ENCODE data around the gene BRICD5. TPM values are rescaled to one million over a fixed set of nuclear protein-coding genes. Genes with fewer than 3 reads are reported as not detected.
A peak's percentile ranks its signal among the peaks of the same experiment; 100 is the strongest.

Gene BRICD5
- total RNA-seq, 1 experiment from 2014 or later = 3.9 TPM

- Histone ChIP-seq H3K36me3 (replicated peaks; ENCODE audit: control insufficient read depth, insufficient read depth, low read length) (peaks cover 11% of the 10 kb centered on the region), H3K4me3 (ENCODE audit: insufficient read depth, low read depth, low read length) (peak within 1 kb of the TSS; percentile 90), H3K27me3 (ENCODE audit: control insufficient read depth, insufficient read depth, low read length) (no peaks in the 10 kb centered on the region)
- DNase-seq = no peak
Measured at GRCh38 chr16:2214719-2214968, 4.0 kb upstream of the BRICD5 start, which contains the start of gene PGP. PGP (minus strand) TSS chr16:2214840; CDS start chr16:2214777, 63 bp downstream.

DNA sequence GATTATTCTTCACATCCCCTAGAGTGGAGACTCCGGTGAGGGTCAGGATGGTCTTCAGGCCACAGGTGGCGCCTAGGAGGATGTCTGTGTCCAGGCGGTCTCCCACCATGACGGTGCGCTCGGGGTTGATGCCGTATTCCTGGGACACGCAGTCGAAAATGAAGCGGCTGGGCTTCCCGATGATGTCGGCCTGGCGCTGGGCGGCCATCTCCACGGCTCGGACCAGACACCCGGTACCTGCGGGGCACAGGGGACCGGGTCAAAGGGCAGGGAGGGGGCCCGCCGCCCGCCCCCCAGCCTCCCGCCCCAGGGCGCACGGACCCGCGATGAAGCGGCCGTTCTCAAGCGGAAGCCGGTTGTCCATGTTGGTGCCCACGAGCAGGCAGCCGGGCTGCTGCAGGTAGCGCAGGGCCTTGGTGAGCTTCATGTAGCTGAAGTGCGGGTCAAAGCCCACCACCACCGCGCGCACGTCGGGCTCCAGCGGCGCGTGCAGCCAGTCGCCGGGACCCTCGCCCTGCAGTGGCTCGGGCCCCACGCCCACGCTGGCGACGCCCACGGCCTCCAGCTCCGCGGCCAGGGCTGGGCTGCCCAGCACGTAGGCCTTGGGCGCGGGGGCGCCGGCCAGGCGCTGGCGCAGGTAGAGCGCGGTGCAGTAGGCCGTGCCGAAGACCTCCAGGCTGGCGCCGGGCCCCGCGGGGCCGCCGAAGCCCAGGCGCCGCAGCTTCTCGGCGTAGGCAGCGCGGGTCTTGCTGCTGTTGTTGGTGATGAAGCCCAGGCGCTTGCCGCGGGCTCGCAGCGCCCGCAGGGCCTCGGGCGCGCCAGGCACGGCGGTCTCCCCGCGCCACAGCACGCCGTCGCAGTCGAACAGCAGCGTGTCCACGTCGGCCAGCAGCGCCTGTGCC lies 3.4 kb upstream of the BRICD5 start:
- no peaks in the 10 kb centered on the region for H3K27me3 ChIP-seq (ENCODE audit: control insufficient read depth, insufficient read depth, low read length)
- DNase-seq = peak; percentile 80
- peak overlapping the region; percentile 90 for H3K4me3 ChIP-seq (ENCODE audit: insufficient read depth, low read depth, low read length)
- H3K36me3 ChIP-seq (replicated peaks; ENCODE audit: control insufficient read depth, insufficient read depth, low read length) = peaks cover 12% of the 10 kb centered on the region

DNA sequence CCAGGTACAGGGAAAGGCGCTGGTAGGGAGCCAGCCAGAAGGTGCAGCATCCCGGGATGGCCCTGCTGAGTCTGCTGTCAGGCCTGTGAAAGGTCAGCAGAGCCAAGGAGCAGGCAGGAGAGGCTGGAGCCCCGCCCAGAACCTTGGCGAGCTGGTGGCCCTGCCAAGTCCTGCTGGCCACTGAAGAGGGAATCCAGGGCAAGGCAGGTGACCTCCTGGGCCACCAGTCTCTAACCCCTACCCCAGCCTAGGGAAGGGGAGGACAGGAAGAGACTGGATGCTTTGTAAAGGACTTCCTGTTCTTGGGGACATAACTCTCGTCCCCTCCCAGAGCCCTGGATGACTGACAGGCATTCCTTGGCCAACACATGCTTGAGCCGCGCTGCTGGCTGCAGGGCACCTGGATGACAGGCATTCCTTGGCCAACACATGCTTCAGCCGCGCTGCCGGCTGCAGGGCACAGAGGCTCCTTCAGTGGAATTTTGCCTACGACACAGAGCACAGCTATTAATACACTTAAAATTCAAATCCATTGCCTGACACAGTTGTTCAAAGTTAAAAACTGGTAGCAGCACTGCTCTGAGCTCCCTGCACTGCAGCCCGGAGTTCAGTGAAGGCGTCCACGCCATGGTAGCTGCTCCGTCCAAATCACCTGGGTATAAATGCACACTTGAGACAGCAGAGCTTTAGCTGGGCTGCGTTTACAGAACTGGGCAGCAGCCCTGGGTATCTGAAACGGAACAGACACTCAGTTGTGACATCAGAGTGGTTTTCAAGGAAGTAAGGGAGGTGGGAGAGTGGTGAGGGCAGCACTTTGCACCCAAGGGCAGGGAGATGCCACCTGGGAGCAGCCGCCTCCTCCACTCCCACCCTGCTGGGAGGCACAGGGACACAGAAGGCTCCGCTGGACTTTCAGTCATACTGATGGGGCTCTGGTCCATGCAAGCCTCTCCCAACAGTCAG lies 2.0 kb upstream of the BRICD5 start:
- no peak overlapping the region for H3K4me3 ChIP-seq (ENCODE audit: insufficient read depth, low read depth, low read length)

DNA sequence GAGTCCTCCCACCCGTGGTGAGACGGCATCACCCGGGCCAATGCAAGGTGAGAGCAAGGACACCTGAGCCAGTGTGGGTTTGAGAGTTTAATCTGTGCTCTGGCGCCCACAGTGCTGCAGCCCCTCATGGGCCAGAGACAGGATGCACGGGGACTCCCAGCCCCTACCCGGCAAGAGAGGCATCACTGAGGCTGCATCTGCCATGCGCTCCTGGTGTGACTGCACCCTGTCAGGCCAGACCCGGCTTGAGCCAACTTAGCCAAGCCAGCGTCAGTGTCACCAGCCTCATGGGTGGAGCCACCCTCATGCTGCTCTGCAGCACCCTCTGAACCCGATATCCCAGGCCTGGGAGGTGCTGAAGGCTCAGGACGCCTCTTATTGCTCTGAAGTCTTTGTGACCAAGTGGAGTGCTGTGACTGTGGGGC lies 1.3 kb upstream of the BRICD5 start:
- Histone ChIP-seq H3K36me3 (replicated peaks; ENCODE audit: control insufficient read depth, insufficient read depth, low read length) (peaks cover 22% of the 10 kb centered on the region), H3K4me3 (ENCODE audit: insufficient read depth, low read depth, low read length) (no peak overlapping the region), H3K27me3 (ENCODE audit: control insufficient read depth, insufficient read depth, low read length) (no peaks in the 10 kb centered on the region)
- DNase-seq = no peak

More for the DNA sequence above, 2.0 kb upstream of the BRICD5 start:
- DNase-seq = no peak
- no peaks in the 10 kb centered on the region for H3K27me3 ChIP-seq (ENCODE audit: control insufficient read depth, insufficient read depth, low read length)
- H3K36me3 ChIP-seq (replicated peaks; ENCODE audit: control insufficient read depth, insufficient read depth, low read length) = peaks cover 17% of the 10 kb centered on the region

DNA sequence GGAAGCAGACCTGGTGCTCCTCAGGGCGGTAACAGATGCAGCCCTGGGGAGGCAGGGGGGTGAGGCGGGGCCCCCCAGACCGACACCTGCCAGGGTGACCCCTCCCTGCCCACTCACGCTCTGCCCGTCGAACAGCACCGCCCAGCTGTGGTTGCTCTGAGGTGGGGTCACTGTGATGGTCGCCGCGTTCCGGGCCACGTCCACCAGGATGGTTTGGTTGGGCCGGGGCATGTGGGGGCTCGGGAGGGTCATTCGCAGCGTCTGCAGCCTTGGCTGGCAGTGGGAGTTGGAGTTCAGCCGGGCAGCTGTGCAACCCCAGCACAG lies 692 bp downstream of the BRICD5 start:
- Histone ChIP-seq H3K27me3 (ENCODE audit: control insufficient read depth, insufficient read depth, low read length) (no peaks in the 10 kb centered on the region), H3K4me3 (ENCODE audit: insufficient read depth, low read depth, low read length) (no peak overlapping the region), H3K36me3 (replicated peaks; ENCODE audit: control insufficient read depth, insufficient read depth, low read length) (peaks cover 24% of the 10 kb centered on the region)
- DNase-seq = no peak

DNA sequence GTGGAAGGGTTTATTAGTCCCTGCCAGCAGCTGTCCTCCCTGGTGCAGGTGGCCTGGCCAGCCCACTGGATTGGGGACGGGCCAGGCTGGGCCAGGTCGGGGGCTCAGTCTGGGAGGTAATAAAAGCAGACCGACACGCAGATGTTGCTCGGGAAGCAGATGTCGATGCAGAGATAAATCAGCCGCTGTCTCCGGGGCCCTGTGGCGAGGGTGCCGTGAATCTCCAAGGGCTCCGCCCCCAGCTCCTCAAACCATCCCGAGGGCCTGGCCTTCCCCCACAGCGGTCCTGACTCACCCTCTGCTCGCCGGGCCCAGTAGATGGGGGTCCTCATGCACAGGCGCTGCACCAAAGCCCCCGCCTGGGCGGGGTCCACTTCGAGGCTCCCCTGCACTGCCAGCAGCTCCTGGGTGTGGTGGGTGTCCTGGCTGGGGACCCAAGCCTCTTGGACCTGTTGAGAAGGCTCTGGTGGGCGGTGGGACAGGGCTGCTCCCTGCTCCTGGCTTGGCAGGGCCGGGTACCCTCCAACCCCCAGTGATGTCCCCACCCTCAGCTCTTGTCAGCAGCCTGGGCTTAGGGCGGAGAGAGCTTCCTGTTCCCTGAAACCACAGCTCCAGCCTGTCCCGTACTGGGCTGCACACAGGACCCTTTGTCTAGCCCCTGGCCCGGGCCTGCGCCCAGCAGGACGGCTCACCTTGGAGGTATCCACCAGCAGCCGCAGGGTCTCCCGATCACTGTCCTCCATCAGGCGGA lies 1.2 kb downstream of the BRICD5 start:
- Histone ChIP-seq H3K4me3 (ENCODE audit: insufficient read depth, low read depth, low read length) (no peak overlapping the region), H3K36me3 (replicated peaks; ENCODE audit: control insufficient read depth, insufficient read depth, low read length) (peaks cover 24% of the 10 kb centered on the region), H3K27me3 (ENCODE audit: control insufficient read depth, insufficient read depth, low read length) (no peaks in the 10 kb centered on the region)
- no peak for DNase-seq

DNA sequence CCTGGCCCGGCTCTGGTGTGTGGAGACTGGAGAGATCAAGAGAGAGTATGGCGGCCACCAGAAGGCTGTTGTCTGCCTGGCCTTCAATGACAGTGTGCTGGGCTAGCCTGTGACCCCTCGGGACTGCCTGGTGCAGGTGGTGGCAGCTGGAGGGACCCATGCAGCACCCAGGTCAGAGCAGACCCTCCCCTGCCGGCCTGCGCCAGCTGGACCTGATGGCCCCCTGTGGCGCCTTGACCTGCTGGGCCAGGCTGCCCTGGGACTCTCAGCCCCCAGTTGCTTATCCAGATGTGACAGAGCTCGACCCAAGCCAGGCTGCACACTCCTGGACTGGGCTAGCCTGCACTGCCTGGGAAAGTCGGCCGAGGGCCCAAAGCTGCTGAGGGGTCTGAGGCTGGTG lies 1.9 kb downstream of the BRICD5 start:
- Histone ChIP-seq H3K4me3 (ENCODE audit: insufficient read depth, low read depth, low read length) (no peak overlapping the region), H3K36me3 (replicated peaks; ENCODE audit: control insufficient read depth, insufficient read depth, low read length) (peaks cover 24% of the 10 kb centered on the region), H3K27me3 (ENCODE audit: control insufficient read depth, insufficient read depth, low read length) (no peaks in the 10 kb centered on the region)
- no peak for DNase-seq

DNA sequence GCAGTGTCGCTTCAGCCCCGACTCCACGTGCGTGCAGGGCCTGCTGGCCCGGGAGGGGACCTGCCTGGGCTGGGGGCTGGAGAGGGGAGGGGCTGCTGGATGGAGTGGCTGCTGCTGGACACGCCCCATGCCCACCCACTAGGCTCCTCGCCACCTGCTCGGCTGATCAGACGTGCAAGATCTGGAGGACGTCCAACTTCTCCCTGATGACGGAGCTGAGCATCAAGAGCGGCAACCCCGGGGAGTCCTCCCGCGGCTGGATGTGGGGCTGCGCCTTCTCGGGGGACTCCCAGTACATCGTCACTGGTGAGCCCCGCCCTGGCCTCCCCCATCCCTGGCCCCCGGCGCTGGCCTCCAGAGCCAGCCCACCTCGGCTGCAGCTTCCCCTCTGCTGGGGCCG lies 2.4 kb downstream of the BRICD5 start:
- Histone ChIP-seq H3K27me3 (ENCODE audit: control insufficient read depth, insufficient read depth, low read length) (no peaks in the 10 kb centered on the region), H3K4me3 (ENCODE audit: insufficient read depth, low read depth, low read length) (no peak overlapping the region), H3K36me3 (replicated peaks; ENCODE audit: control insufficient read depth, insufficient read depth, low read length) (peaks cover 22% of the 10 kb centered on the region)
- DNase-seq = no peak

DNA sequence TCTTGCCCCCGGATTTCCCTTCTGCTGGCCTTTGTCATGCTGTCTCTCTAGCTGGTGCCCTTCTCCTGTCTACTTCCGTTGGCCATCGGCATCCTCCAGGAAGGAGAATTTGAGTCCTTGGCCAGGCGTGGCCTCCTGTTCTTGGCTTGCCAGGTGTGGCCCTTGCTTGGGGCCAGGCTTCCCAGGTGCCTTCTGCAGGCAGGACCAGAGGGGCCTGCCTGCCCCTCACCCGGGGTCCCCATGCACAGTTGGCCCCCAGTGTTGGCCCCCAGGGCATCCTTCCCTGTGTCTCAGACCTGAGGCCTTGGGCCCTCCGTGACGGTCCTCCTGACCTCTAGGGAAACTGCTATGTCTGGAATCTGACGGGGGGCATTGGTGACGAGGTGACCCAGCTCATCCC lies 2.8 kb downstream of the BRICD5 start:
- no peak overlapping the region for H3K4me3 ChIP-seq (ENCODE audit: insufficient read depth, low read depth, low read length)
- peaks cover 21% of the 10 kb centered on the region for H3K36me3 ChIP-seq (replicated peaks; ENCODE audit: control insufficient read depth, insufficient read depth, low read length)
- no peak for DNase-seq
- H3K27me3 ChIP-seq (ENCODE audit: control insufficient read depth, insufficient read depth, low read length) = no peaks in the 10 kb centered on the region

DNA sequence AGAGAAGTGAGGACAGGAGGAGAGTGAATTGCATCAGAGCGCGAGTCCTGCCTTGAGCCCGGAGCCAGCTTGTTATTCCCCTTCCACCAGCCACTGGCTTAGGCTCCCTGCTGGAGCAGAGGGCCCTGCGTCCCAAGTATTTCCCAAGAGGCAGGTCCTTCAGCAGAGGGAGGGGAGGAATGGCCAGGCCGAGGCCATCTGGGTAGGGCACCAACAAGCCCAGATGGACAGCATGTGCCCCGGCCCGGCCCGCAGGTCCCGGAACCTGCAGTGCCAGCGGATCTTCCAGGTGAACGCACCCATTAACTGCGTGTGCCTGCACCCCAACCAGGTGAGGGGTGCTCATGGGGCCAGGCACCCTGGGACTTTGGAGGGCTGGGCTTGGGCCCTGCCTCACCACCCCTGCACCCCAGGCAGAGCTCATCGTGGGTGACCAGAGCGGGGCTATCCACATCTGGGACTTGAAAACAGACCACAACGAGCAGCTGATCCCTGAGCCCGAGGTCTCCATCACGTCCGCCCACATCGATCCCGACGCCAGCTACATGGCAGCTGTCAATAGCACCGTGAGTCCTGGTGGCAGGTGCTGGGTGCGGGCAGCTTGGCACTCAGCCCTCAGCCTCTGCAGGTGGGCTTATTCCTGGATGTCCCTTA lies 3.8 kb downstream of the BRICD5 start:
- Histone ChIP-seq H3K27me3 (ENCODE audit: control insufficient read depth, insufficient read depth, low read length) (no peaks in the 10 kb centered on the region), H3K4me3 (ENCODE audit: insufficient read depth, low read depth, low read length) (no peak overlapping the region), H3K36me3 (replicated peaks; ENCODE audit: control insufficient read depth, insufficient read depth, low read length) (peaks cover 14% of the 10 kb centered on the region)
- no peak for DNase-seq

DNA sequence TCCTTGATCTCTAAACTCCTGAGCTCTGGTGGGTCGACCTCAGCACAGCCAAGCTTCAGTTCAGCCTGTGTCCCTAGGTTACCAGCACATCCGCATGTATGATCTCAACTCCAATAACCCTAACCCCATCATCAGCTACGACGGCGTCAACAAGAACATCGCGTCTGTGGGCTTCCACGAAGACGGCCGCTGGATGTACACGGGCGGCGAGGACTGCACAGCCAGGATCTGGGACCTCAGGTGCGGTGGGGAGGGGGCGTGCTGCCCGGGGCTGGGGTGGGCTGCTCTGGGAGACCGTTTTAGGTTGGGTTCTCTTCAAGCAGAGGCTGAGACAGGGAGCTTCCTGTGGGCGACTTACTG lies 4.3 kb downstream of the BRICD5 start:
- H3K27me3 ChIP-seq (ENCODE audit: control insufficient read depth, insufficient read depth, low read length) = no peaks in the 10 kb centered on the region
- peak overlapping the region; percentile 92 for H3K4me3 ChIP-seq (ENCODE audit: insufficient read depth, low read depth, low read length)
- DNase-seq = no peak
- peaks cover 13% of the 10 kb centered on the region for H3K36me3 ChIP-seq (replicated peaks; ENCODE audit: control insufficient read depth, insufficient read depth, low read length)

DNA sequence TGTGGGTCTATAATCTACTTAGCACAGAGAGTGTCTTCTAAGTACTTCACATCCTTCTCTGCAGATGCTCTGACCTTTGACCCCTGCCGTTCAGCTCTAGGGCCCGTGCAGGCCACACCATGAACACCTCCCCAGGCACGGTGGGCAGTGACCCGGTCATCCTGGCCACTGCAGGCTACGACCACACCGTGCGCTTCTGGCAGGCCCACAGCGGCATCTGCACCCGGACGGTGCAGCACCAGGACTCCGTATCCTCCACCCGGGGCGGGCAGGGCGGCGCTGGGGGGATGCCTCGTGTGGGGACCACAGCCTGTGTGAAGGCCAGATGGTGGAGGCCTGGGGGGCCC lies 4.7 kb downstream of the BRICD5 start:
- Histone ChIP-seq H3K36me3 (replicated peaks; ENCODE audit: control insufficient read depth, insufficient read depth, low read length) (peaks cover 13% of the 10 kb centered on the region), H3K27me3 (ENCODE audit: control insufficient read depth, insufficient read depth, low read length) (no peaks in the 10 kb centered on the region), H3K4me3 (ENCODE audit: insufficient read depth, low read depth, low read length) (peak overlapping the region; percentile 92)
- peak; percentile 81 for DNase-seq

GRCh38 chr16:2205104-2205966 lies 5.3 kb downstream of the BRICD5 start, which contains the start of gene MLST8:
MLST8 (plus strand) TSS chr16:2205454; CDS start chr16:2206086, 632 bp downstream.
- DNase-seq = peak; percentile 100
- Histone ChIP-seq H3K4me3 (ENCODE audit: insufficient read depth, low read depth, low read length) (peak within 1 kb of the TSS; percentile 92), H3K27me3 (ENCODE audit: control insufficient read depth, insufficient read depth, low read length) (no peaks in the 10 kb centered on the region), H3K36me3 (replicated peaks; ENCODE audit: control insufficient read depth, insufficient read depth, low read length) (peaks cover 13% of the 10 kb centered on the region)

Data from H7 (cell line).